ENCODE measurements around the gene TMEM243. TPM values are rescaled to one million over a fixed set of nuclear protein-coding genes. Genes with fewer than 3 reads are reported as not detected.
A peak's percentile ranks its signal among the peaks of the same experiment; 100 is the strongest.

The TMEM243 gene
- total RNA-seq, 1 donor from 2014 or later: 28.9 TPM

GRCh38 chr7:87220734-87221215, 1.2 kb upstream of the TMEM243 start:
- peak overlapping the region; percentile 80 for H3K4me3 ChIP-seq (ENCODE audit: low read depth, low read length)
- TF ChIP-seq CTCF (IDR thresholded peaks at IDR 0.05; ENCODE audit: insufficient read depth, low read length, poor library complexity, severe bottlenecking): no peak
- no peak for DNase-seq (ENCODE audit: low read depth)
- H3K27me3 ChIP-seq (ENCODE audit: control insufficient read depth, insufficient read depth, low read length): no peaks in the 10 kb centered on the region
- H3K36me3 ChIP-seq (ENCODE audit: control insufficient read depth, insufficient read depth, low read length): no peaks in the 10 kb centered on the region

GRCh38 chr7:87220026-87220733, 648 bp upstream of the TMEM243 start:
- H3K27me3 ChIP-seq (ENCODE audit: control insufficient read depth, insufficient read depth, low read length): no peaks in the 10 kb centered on the region
- no peak for DNase-seq (ENCODE audit: low read depth)
- H3K4me3 ChIP-seq (ENCODE audit: low read depth, low read length): peak overlapping the region; percentile 80
- no peaks in the 10 kb centered on the region for H3K36me3 ChIP-seq (ENCODE audit: control insufficient read depth, insufficient read depth, low read length)
- TF ChIP-seq CTCF (IDR thresholded peaks at IDR 0.05; ENCODE audit: insufficient read depth, low read length, poor library complexity, severe bottlenecking): no peak

GRCh38 chr7:87218796-87219544, 562 bp downstream of the TMEM243 start:
- no peaks in the 10 kb centered on the region for H3K27me3 ChIP-seq (ENCODE audit: control insufficient read depth, insufficient read depth, low read length)
- no peak for TF ChIP-seq CTCF (IDR thresholded peaks at IDR 0.05; ENCODE audit: insufficient read depth, low read length, poor library complexity, severe bottlenecking)
- DNase-seq (ENCODE audit: low read depth): no peak
- H3K4me3 ChIP-seq (ENCODE audit: low read depth, low read length): peak overlapping the region; percentile 80
- H3K36me3 ChIP-seq (ENCODE audit: control insufficient read depth, insufficient read depth, low read length): no peaks in the 10 kb centered on the region

- no peaks in the 10 kb centered on the region for H3K36me3 ChIP-seq (ENCODE audit: control insufficient read depth, insufficient read depth, low read length)
- TF ChIP-seq CTCF (IDR thresholded peaks at IDR 0.05; ENCODE audit: insufficient read depth, low read length, poor library complexity, severe bottlenecking): no peak
- peak overlapping the region; percentile 80 for H3K4me3 ChIP-seq (ENCODE audit: low read depth, low read length)
- no peak for DNase-seq (ENCODE audit: low read depth)
- no peaks in the 10 kb centered on the region for H3K27me3 ChIP-seq (ENCODE audit: control insufficient read depth, insufficient read depth, low read length)
These were observed 1.4 kb downstream of the TMEM243 start for GRCh38 chr7:87217983-87218653.

- no peak overlapping the region for H3K4me3 ChIP-seq (ENCODE audit: low read depth, low read length)
- TF ChIP-seq CTCF (IDR thresholded peaks at IDR 0.05; ENCODE audit: insufficient read depth, low read length, poor library complexity, severe bottlenecking): no peak
- no peaks in the 10 kb centered on the region for H3K36me3 ChIP-seq (ENCODE audit: control insufficient read depth, insufficient read depth, low read length)
- H3K27me3 ChIP-seq (ENCODE audit: control insufficient read depth, insufficient read depth, low read length): no peaks in the 10 kb centered on the region
- peak; percentile 88 for DNase-seq (ENCODE audit: low read depth)
These were observed 2.6 kb downstream of the TMEM243 start for GRCh38 chr7:87216701-87217508.

All from kidney epithelial cell (primary cell).